GM18511 (cell line): Measurements from ENCODE around the gene CAP1.
"Not testable (repeated sequence)": the region's sequence is repeated elsewhere in the genome, so short reads cannot be mapped to it uniquely, and the experiment has no call there.

Experiments used
- ATAC-seq: cut with Tn5 transposase; IDR thresholded peaks from one replicate; pipeline ENCODE4 v1.9.1; 2021; ENCODE audit warnings: mild to moderate bottlenecking, moderate library complexity; ENCODE audit not compliant: unreplicated experiment

Gene CAP1

DNA sequence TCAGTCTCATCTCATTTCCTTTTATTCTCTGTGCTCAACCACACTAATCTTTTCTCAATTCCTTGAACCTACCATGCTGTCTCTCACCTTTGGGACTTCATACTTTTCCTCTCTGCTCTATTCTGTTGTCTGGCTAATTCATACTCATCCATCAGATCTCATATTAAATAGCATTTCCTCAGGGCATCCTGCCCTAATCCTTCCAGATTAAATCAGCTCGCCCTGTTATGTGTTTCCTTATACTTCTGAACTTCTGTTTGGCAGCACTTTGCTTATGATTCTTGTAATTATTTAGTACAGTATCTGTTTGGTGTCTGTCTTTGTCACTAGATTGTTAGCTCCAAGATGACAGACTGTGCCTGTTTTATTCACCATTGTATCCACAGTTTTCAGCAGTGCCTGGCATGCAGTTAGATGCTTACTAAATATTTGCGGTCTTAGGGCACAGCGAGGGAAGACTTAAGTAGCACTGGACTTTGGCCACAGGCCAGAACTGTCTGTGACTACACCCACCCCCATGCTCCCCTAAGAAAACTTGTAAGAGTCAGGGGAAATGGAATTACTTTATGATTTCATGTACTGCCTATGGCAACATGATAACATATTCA, 9.9 kb upstream of the CAP1 start:
- no peak for ATAC-seq

DNA sequence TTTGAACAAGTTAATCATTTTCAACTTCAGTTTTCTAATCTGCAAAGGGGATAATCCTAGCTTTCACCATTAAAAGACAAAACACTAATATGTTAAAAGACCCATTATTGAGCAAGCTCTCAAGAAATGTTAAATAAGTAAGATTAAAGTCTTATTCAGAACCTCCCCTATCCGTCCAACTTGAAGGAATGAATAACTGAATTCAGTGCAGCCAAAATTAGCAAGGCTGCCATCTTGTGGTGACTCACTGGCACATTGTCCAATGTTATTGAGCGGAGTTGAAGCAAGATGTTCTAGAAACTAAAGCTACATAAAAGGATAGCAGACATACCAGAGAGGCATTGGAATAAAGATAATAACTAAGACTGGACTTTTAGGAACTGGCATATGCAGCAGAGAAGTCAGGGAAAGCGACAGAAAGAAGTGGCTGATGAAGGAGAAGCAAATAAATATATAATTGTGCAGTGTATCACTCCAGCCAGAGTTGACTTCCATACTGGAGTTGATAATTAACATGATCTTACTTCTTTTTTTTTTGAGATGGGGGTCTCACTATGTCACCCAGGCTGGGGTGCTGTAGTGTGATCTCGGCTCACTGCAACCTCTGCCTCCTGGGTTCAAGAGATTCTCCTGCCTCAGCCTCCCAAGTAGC, 8.2 kb upstream of the CAP1 start:
- ATAC-seq = no peak

- no peak for ATAC-seq
Measured at GRCh38 chr1:40034869-40035268, 5.7 kb upstream of the CAP1 start.

DNA sequence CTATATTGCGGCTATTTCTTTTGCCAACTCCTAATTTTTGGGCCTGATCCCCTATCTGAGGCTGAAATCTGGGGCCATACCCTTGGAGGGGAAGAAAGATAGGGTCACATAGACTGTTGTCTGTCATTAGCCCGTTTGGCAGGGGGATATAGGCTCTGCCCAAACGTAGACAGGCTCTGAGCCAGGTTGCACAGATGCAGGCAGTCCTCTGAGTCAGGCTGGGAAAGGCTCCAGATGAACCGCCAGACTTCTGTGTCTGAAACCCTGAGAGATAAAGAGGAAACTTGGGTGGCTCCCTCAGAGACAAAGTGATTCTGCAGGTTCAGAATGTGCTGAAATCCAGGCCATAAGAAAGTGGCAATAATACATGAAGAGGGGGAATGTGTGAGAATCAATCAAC, 4.0 kb upstream of the CAP1 start:
- ATAC-seq = no peak

- not testable (repeated sequence) for ATAC-seq
Measured at GRCh38 chr1:40037254-40037653, 3.3 kb upstream of the CAP1 start.

GRCh38 chr1:40038697-40039096, 1.8 kb upstream of the CAP1 start:
- no peak for ATAC-seq

DNA sequence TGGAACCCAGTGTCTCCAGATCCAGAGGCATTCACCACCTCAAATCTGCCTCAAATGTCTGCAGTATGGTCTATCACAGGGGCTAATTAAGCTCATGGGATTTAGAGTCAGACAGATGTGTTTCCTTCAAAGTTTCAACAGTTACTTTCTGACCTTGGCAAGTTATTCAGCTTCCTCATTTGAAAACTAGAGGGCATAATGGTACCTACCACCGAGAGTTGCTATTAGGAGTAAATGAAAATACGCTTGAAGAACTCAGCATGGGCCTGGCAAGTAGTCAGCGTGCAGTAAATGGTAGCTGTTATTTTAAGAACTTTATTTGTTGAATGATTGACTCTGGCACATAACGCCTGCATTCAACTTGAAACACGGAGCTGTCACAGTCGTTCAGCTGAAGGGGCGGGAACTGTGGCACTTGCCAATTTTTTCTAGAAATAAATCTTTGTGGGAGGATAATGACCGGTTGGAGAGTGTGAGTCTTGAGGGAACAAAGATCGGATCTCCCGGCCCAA, 1.2 kb upstream of the CAP1 start:
- peak; percentile 17 for ATAC-seq

DNA sequence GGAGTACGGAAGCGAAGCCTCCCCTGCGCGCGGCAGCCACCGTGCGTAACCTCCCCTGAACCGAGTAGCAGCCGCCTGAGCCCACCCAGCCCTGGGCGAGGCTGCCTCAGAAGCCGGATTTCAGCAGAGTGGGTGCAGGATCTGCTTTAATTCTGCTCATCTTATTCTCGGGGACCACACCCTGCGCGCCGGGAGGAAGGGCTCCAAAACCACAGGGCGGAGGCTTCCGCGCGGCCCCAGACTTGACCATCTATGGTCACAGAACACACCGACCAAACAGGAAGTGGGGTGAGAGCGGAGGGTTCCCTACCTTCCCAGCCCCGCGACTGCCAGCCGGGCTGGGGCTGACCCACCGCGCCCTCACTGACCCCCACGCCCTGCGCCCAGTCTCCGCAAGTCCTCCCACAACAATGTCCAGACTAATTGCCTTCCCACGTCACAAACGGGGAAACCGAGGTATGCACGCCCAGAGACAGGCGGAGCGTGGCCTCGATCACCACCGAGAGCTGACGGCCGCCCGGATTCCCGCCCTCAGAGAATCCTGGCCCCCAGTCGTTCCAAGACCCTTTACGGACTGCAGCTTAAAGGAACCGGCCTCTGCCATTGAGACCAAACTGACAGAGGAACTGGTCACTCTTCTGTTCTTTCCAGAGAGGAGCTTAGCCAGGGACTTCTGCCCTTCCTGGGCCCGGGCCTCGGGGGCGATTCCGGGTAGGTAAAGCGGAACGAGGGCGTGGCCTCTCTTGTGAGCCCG, 595 bp upstream of the CAP1 start:
- ATAC-seq = peak; percentile 73

- no peak for ATAC-seq
Measured at GRCh38 chr1:40041466-40041838, 923 bp downstream of the CAP1 start.

- no peak for ATAC-seq
Measured at GRCh38 chr1:40042341-40042740, 1.8 kb downstream of the CAP1 start.

- ATAC-seq = no peak
Measured at GRCh38 chr1:40044110-40044509, 3.6 kb downstream of the CAP1 start.

DNA sequence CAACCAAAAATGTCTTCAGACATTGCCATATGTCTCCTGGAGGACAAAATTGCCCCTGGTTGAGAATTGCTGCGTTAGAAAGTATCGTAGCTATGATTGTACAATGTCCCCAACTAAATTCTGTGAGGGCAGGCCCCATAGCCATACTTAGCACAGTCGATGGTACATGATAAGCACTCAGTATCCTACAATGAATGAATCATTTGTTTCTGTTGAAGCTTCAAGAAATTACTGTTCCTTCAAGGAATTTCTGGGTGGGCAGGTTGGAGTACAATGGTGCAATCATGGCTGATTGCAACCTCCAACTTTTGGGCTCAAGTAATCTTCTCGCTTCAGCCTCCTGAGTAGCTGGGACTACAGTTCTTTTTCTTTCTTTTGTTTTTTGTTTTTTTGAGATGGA, 4.7 kb downstream of the CAP1 start:
- ATAC-seq = no peak

DNA sequence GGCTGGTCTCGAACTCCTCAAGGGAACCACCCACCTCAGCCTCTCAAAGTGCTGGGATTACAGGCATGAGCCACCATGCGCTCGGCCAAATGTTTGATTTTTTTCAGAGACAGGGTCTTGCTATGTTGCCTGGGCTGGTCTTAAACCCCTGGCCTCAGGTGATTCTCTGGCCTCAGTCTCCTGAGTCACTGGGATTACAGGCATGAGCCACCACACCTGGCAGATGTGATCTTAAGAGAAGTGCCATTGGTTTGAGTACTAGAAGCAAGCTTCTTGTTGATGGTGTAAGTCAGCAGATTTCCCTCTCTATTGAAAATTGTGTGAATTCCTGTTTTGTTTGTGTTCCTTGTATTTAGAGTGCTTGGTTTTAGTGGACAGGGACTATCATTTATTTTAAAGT, 5.2 kb downstream of the CAP1 start:
- no peak for ATAC-seq

- no peak for ATAC-seq
Measured at GRCh38 chr1:40047276-40047675, 6.7 kb downstream of the CAP1 start.

DNA sequence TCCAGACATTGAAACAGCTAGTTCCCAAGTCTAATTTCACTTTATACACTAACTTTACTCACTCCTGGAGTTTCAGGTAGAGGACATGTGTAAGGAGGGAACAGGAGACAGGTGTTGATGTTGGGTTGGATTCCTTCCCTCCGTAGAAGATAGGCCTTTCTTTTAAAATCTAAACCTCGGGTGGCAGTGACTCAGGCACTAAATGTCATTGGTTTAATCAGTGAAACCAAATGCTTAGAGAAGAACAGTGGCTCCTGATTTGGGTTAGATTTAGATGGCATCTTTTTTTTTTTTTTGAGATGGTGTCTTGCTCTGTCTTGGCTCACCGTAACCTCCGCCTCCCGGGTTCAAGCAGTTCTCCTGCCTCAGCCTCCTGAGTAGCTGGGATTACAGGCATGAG, 7.2 kb downstream of the CAP1 start:
- no peak for ATAC-seq

DNA sequence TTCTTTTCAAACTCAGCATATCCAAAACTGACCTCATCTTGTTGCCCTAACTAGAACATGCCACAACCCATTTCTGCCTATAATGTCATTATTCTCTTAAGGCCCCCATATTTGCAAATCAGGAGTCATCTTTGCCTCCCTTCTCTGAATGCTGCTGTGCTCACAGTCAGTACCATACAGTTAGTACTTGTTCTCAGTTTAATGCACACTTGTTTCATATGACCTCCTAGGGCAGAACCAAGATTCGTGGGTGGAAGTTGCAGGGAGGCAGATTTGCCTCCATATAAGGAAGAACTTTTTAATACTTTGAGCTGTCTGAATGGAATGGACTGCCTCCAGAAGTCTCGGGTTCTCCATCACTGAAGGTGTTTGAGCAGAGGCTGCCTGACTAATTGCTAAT, 9.2 kb downstream of the CAP1 start:
- no peak for ATAC-seq

GRCh38 chr1:40050863-40051262, 10.3 kb downstream of the CAP1 start:
- no peak for ATAC-seq

- ATAC-seq = no peak
Measured at GRCh38 chr1:40053138-40053887, 12.8 kb downstream of the CAP1 start.

DNA sequence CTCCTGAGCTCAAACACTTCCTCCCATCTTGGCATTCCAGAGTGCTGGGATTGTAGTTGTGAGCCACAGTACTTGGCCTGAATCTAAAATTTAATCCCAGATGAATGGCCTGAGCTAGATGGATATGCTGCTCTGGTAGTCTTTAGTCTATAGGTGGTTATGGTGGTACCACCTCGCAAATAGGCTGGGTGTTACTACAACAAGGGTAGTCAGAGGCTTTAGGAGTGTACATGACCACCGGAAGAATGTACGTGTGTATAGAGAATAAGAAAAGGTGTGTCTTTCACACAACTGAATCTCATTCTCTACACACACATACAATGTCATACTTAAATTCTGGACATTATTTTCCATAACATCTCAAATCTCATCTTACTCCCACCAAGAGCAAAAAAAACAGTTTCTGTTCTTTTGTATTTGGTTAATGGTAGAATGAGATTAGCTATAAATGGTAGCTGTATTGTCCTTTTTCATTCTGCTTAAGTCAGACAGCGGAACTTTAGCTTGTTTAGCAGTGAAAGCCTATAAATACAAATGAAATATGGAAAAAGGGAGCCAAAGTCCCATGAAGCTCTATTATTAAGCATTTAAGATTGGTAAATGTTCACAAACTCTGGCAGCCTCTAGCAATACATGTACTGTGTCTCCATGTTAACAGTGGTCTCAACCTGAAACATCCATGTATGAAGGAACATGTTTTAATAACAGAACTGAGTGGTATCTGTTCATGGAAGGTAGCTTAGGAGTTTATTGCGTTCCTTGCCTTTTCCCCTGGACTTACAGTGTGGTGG, 16.2 kb downstream of the CAP1 start:
- ATAC-seq = no peak

GRCh38 chr1:40057310-40058030, 16.9 kb downstream of the CAP1 start:
- no peak for ATAC-seq
